VCaP (cell line): Measurements from ENCODE around the gene TPGS2.
A peak's percentile ranks its signal among the peaks of the same experiment; 100 is the strongest.

Source experiments
- H3K27ac ChIP-seq: fragments of 450-650 bp; 2 replicates; pipeline ENCODE4 v1.5.1; 2017
- TF ChIP-seq, protein P1 (sequence below): fragments of 450-650 bp; conservative IDR thresholded peaks from 2 replicates; pipeline ENCODE4 v1.5.1; 2017; ENCODE audit warnings: mild to moderate bottlenecking, moderate library complexity

TPGS2 gene

GRCh38 chr18:36850527-36851201 lies 21.9 kb upstream of the TPGS2 start:
- TF ChIP-seq, protein P1, sequence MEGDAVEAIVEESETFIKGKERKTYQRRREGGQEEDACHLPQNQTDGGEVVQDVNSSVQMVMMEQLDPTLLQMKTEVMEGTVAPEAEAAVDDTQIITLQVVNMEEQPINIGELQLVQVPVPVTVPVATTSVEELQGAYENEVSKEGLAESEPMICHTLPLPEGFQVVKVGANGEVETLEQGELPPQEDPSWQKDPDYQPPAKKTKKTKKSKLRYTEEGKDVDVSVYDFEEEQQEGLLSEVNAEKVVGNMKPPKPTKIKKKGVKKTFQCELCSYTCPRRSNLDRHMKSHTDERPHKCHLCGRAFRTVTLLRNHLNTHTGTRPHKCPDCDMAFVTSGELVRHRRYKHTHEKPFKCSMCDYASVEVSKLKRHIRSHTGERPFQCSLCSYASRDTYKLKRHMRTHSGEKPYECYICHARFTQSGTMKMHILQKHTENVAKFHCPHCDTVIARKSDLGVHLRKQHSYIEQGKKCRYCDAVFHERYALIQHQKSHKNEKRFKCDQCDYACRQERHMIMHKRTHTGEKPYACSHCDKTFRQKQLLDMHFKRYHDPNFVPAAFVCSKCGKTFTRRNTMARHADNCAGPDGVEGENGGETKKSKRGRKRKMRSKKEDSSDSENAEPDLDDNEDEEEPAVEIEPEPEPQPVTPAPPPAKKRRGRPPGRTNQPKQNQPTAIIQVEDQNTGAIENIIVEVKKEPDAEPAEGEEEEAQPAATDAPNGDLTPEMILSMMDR = no peak
- H3K27ac ChIP-seq = no peak overlapping the region

GRCh38 chr18:36849288-36850006 lies 20.6 kb upstream of the TPGS2 start:
- H3K27ac ChIP-seq = no peak overlapping the region
- TF ChIP-seq, protein P1 = no peak

GRCh38 chr18:36848609-36849008 lies 19.8 kb upstream of the TPGS2 start:
- H3K27ac ChIP-seq = no peak overlapping the region
- TF ChIP-seq, protein P1 = no peak

- TF ChIP-seq, protein P1 = no peak; the same call in 1 of the 2 replicates
- H3K27ac ChIP-seq = peak overlapping the region; percentile 32
Measured at GRCh38 chr18:36843784-36844183, 15.0 kb upstream of the TPGS2 start.

DNA sequence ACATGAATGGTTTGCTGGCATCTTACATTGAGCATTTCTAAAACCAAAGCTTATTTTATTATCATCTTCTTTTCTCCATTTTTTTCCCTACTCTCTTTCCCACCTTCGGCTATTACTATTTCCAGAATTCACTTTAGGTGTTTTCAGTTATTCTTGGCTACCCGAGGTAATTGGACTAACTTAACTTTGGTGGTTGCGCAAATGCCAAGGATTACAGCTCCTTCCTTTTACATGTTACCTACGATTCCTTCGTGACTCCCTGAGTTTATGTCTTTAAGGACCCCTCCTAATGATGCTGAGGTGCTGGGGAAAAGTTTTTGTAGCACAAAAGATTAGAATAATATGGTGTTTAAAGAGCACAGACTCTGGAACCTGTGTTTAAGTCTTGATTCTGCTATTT lies 14.4 kb upstream of the TPGS2 start:
- peak overlapping the region; percentile 32 for H3K27ac ChIP-seq

DNA sequence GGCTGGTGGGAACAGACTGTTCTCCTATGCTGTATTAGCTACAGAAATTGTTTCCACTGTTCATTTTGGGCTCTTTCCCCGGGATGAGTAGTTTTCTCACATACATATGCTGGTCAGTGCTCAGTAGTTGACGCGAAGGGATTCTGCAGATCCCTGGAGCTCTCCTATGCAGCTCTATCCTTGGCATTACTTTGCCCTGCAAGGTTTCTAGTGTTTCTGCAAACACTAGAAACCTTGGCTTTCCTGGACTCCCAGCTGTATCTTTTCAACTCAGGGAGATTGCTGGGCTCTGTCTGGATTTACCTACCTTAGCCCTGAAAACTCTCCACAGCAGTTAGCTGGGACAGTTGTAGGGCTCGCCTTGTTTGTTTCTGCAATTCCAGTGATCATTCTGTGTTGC lies 11.0 kb upstream of the TPGS2 start:
- H3K27ac ChIP-seq = no peak overlapping the region
- TF ChIP-seq, protein P1 = no peak

More for the DNA sequence above, 14.4 kb upstream of the TPGS2 start:
- TF ChIP-seq, protein P1 = no peak

DNA sequence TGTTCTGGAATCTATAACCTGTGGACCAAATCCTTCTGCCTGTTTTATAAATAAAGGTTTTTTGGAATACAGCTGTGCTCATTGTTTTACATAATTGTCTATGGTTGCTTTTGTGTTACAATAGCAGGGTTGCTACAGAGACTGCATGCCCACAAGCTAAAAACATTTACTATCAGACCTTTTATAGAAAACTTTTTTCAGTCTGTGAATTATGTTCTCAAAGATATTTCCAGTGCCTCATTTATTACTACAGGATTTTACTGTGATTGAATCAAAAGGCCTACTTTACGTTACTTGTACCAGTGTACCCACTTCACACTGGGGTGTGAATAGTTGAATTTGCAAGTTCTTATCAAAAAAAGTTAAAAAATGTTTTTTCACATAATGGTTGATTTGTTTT lies 7.1 kb upstream of the TPGS2 start:
- H3K27ac ChIP-seq = no peak overlapping the region
- TF ChIP-seq, protein P1 = no peak
